Measurements from ENCODE around the gene THOP1. TPM values are rescaled to one million over a fixed set of nuclear protein-coding genes. Genes with fewer than 3 reads are reported as not detected.
A peak's percentile ranks its signal among the peaks of the same experiment; 100 is the strongest.
"Not testable (repeated sequence)": the region's sequence is repeated elsewhere in the genome, so short reads cannot be mapped to it uniquely, and the experiment has no call there.

Gene THOP1
- total RNA-seq, 1 experiment from 2014 or later, result 179 TPM

DNA sequence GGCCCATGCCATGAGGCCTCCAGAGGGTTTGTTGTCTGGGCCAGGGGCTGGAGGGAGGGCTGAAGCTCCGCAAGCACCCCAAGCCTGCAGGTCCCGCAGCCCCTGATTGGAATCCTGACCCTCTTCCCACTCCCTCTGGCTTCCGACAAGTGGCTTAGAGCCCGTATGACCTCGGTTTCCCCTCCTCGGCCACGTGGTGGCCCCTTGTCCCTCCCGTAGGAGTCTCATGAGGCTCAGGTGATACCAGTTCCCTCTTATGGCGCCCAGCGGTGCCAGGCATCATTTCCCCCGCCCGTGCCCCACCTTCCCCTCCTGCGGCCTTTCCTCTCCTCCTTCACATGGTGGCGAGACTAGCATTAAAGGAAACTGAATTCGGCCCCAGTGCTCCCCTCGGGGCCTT, 6.1 kb downstream of the THOP1 start:
- H3K27me3 ChIP-seq, result no peaks in the 10 kb centered on the region
- H3K4me3 ChIP-seq, result no peak overlapping the region
- no peak for DNase-seq
- H3K36me3 ChIP-seq, result no peaks in the 10 kb centered on the region; the same call in none of the 2 replicates
- H3K9me3 ChIP-seq, result no peaks in the 10 kb centered on the region

- no peaks in the 10 kb centered on the region; the same call in none of the 2 replicates for H3K36me3 ChIP-seq
- H3K4me3 ChIP-seq, result no peak overlapping the region
- no peak for DNase-seq
- no peaks in the 10 kb centered on the region for H3K27me3 ChIP-seq
- H3K9me3 ChIP-seq, result no peaks in the 10 kb centered on the region
Measured at GRCh38 chr19:2791876-2792275, 6.6 kb downstream of the THOP1 start.

DNA sequence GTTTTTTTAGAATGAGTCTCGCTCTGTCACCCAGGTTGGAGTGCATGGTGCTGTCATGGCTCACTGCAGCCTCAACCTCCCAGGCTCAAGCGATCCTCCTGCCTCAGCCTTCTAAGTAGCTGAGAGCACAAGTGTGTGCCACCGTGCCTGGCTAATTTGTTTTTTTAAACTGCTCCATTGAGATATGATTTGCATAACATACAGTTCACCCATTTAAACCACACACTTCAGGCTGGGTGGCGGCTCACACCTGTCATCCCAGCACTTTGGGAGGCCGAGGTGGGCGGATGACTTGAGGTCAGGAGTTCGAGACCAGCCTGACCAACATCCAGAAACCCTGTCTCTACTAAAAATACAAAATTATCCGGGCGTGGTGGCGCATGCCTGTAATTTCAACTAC, 7.4 kb downstream of the THOP1 start:
- H3K36me3 ChIP-seq, H3K9me3 ChIP-seq, H3K4me3 ChIP-seq, DNase-seq, H3K27me3 ChIP-seq: not testable (repeated sequence)

- Histone ChIP-seq H3K9me3 (no peaks in the 10 kb centered on the region), H3K36me3 (no peaks in the 10 kb centered on the region; the same call in 1 of the 2 replicates), H3K27me3 (no peaks in the 10 kb centered on the region), H3K4me3 (no peak overlapping the region)
- DNase-seq, result no peak
Measured at GRCh38 chr19:2793126-2793525, 7.8 kb downstream of the THOP1 start.

DNA sequence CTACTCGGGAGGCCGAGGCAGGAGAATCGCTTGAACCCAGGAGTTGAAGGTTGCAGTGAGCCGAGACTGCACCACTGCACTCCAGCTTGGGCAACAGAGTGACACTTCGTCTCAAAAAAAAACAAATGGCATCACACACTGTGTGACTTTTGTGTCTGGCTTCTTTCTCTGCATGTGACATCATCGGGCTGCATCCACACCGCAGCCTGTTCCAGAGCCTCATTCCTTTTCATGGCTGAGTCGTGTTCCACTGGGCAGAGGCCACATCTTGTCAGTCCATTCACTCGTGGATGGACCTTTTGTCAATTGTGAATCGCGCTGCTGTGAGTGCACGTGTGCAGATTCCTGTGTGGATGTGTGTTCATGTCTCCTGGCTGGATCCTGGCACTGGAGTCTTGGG, 8.3 kb downstream of the THOP1 start:
- Histone ChIP-seq H3K27me3 (no peaks in the 10 kb centered on the region), H3K36me3 (no peaks in the 10 kb centered on the region; the same call in 1 of the 2 replicates), H3K9me3 (no peaks in the 10 kb centered on the region), H3K4me3 (no peak overlapping the region)
- no peak for DNase-seq

DNA sequence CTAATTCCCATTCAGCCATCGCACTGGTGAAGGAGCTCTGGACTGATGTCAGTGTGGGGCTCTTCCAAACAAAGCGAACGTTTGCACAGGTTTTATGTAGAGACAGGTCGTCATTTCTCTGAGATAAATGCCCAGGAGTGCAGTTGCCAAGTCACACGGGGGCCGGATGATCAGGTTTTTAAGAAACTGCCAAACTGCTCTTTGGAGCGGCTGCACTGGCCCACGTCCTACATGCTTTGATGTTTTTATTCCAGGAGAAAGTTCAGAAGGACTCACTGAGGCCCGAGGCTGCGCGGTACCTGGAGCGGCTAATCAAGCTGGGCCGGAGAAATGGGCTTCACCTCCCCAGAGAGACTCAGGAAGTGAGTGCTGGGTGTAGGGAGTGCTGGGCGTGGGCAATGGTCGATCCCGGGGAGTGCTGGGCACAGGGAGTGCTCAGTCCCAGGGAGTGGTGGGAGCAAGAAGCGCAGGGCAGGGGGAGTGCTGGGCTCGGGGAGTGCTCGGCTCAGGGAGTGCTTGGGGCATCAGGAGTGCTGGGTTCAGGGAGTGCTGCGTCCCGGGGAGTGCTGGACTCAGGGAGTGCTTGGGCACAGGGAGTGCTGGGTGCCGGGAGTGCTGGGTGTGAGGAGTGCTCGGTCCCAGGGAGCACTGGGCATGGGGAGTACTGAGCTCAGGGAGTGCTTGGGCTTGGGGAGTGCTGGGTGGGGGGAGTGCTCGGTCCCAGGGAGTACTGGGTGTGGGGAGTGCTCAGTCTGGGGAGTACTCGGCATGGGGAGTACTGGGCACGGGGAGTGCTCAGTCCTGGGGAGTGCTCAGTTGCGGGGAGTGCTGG, 10.7 kb downstream of the THOP1 start:
- no peak for DNase-seq
- no peaks in the 10 kb centered on the region for H3K9me3 ChIP-seq
- no peaks in the 10 kb centered on the region for H3K27me3 ChIP-seq
- no peak overlapping the region for H3K4me3 ChIP-seq
- H3K36me3 ChIP-seq, result no peaks in the 10 kb centered on the region; the same call in 1 of the 2 replicates

- no peaks in the 10 kb centered on the region; the same call in 1 of the 2 replicates for H3K36me3 ChIP-seq
- DNase-seq, result no peak
- no peak overlapping the region for H3K4me3 ChIP-seq
- no peaks in the 10 kb centered on the region for H3K27me3 ChIP-seq
- H3K9me3 ChIP-seq, result no peaks in the 10 kb centered on the region
Measured at GRCh38 chr19:2796659-2797266, 11.5 kb downstream of the THOP1 start.

DNA sequence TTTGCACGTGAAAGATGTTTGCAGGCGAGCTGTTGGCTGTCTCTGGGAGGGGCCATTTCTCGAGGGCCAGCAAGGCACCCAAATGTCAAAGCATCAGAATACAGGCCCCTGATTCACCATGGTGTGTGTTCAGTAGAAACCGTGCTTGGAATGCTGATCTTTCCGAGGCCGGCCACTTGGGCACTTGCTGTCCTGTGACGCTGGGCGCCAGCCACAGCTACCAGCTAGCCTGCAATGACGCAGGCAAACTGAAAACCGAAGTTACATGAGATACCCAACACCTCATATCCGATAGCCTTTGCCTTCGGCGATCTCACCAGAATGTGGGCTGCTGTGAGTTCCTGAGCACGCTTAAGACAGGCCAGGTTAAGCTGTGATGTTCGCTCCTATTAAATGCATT, 12.0 kb downstream of the THOP1 start:
- Histone ChIP-seq H3K4me3 (no peak overlapping the region), H3K27me3 (no peaks in the 10 kb centered on the region), H3K36me3 (no peaks in the 10 kb centered on the region; the same call in 1 of the 2 replicates), H3K9me3 (no peaks in the 10 kb centered on the region)
- no peak for DNase-seq

DNA sequence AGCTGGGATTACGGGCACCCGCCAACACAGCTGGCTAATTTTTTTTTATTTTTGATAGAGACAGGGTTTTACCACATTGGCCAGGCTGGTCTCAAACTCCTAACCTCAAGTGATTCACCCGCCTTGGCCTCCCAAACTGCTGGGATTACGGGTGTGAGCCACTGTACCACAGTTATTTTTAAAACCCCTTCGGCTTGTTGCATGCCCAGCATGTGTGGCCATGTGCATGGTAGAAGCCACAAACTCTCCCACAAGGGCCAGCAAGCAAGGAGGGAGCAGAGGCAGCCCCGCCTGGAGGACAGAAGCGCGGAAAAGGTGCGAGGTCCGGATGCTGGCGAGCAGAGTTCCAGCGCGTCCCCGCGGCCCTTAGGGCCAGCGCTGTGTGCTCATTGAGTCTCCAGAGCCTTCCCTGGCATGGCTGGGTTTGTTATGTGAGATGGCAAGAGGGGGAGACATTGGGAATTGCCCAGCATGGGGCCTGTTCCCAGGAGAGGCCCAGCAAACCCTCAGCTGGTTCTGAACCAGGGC, 12.9 kb downstream of the THOP1 start:
- H3K36me3 ChIP-seq, result no peaks in the 10 kb centered on the region; the same call in 1 of the 2 replicates
- DNase-seq, result no peak
- no peaks in the 10 kb centered on the region for H3K9me3 ChIP-seq
- no peaks in the 10 kb centered on the region for H3K27me3 ChIP-seq
- no peak overlapping the region for H3K4me3 ChIP-seq

GRCh38 chr19:2798733-2799132, 13.4 kb downstream of the THOP1 start:
- no peaks in the 10 kb centered on the region; the same call in 1 of the 2 replicates for H3K36me3 ChIP-seq
- no peaks in the 10 kb centered on the region for H3K9me3 ChIP-seq
- DNase-seq, result peak; percentile 27
- H3K27me3 ChIP-seq, result no peaks in the 10 kb centered on the region
- H3K4me3 ChIP-seq, result no peak overlapping the region

- no peak for DNase-seq
- Histone ChIP-seq H3K36me3 (no peaks in the 10 kb centered on the region), H3K4me3 (no peak overlapping the region), H3K9me3 (no peaks in the 10 kb centered on the region), H3K27me3 (no peaks in the 10 kb centered on the region)
Measured at GRCh38 chr19:2799273-2800020, 14.1 kb downstream of the THOP1 start.

DNA sequence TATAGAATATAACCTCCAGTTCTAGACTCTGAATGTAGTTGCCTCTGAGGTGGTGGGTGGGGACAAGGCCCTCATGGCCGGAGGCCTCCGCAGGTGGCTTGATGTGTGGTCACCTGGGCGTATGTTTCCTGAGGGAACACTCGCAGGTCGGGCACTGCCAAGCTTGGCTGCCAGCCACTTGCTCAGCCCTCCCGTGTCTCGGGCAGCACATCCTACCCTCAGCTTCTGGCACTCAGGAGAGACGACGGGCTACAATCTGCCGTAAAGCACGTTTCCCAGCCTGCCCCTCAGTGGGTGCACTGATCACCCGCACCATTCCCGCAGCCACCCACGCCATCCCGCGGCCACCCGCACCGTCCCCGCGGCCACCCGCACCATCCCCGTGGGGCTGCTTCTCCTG, 15.2 kb downstream of the THOP1 start:
- no peaks in the 10 kb centered on the region for H3K9me3 ChIP-seq
- no peaks in the 10 kb centered on the region for H3K27me3 ChIP-seq
- 0 out of 2 replicates have a peak, but pooled peaks cover 2% of the 10 kb centered on the region for H3K36me3 ChIP-seq
- no peak overlapping the region for H3K4me3 ChIP-seq
- no peak for DNase-seq

DNA sequence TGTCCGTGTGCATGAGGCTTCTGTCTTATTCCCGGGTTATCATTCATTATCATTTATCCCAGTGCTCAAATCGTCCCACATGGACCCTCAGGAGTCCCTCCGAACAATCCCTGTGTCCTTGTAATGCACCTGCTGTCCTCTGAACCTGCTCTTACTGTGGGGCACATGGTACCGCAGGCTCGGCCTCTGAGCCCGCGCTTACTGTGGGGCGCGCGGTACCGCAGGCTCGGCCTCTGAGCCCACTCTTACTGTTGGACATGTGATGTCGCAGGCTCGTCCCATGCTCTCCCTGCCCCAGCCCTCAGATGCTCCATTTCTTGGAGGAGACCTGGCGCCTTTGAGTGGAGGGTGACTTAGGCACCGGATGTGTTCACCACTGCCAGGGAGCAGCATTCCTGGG, 17.5 kb downstream of the THOP1 start:
- no peak overlapping the region for H3K4me3 ChIP-seq
- DNase-seq, result no peak
- no peaks in the 10 kb centered on the region for H3K9me3 ChIP-seq
- H3K36me3 ChIP-seq, result 0 out of 2 replicates have a peak, but pooled peaks cover 2% of the 10 kb centered on the region
- no peaks in the 10 kb centered on the region for H3K27me3 ChIP-seq

GRCh38 chr19:2803486-2804155, 18.3 kb downstream of the THOP1 start:
- peaks cover 2% of the 10 kb centered on the region; the same call in 1 of the 2 replicates for H3K36me3 ChIP-seq

DNA sequence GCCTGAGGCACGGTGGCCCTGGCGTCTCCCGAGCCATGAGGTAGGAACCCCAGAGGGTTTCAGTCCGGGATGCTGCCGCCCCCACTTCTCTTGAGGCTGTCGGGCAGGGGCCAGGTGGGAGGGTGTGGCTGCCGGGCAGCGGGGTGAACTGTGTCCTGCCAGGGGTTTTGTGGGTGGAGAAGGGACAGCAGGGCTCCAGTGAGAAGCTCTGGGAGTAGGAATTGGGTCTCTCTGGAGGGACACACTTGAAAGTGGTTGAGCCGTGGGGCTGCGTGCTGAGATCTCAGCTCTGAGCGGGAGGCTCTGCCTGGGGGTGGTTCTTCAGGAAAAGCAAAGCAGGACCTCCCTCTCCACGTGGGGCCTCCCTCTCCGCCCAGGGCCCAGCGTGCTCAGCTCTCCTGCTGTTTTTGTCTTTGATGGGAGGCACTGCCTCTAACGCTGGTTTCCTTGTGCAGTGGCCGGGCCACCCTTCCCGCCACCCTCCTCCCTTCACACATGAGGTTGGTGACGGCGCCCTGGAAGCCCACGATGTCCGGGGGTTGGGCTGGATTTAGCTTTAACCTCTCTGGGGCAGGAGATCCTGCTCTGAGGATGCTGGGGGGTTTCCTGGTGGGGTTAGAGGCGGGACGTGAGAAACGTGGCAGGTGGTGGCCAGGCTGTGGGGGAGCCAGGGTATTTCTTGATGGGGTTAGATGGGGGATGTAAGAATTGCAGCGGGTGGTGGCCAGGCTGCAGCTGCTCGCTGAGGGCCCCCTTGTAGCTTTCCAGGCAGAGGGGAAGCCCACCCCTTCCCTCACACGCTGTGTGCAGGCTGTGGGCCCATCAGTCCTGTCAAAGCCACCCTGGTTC, 19.1 kb downstream of the THOP1 start:
- Histone ChIP-seq H3K4me3 (no peak overlapping the region), H3K36me3 (peaks cover 4% of the 10 kb centered on the region; the same call in 1 of the 2 replicates), H3K9me3 (no peaks in the 10 kb centered on the region), H3K27me3 (no peaks in the 10 kb centered on the region)
- DNase-seq, result no peak

More at GRCh38 chr19:2803486-2804155, 18.3 kb downstream of the THOP1 start:
- H3K4me3 ChIP-seq, result no peak overlapping the region
- no peaks in the 10 kb centered on the region for H3K27me3 ChIP-seq
- no peaks in the 10 kb centered on the region for H3K9me3 ChIP-seq
- DNase-seq, result no peak

All from MG63 (cell line).